ENCODE measurements around the gene PRKX. TPM values are rescaled to one million over a fixed set of nuclear protein-coding genes. Genes with fewer than 3 reads are reported as not detected.
"Not testable (repeated sequence)": the region's sequence is repeated elsewhere in the genome, so short reads cannot be mapped to it uniquely, and the experiment has no call there.

The PRKX gene
- total RNA-seq, 1 donor from 2014 or later, result 49.0 TPM

- FAIRE-seq, result no peak
- no peak for TF ChIP-seq CTCF (IDR thresholded peaks at IDR 0.05; ENCODE audit: insufficient read depth, low read length, severe bottlenecking)
Observed at GRCh38 chrX:3577551-3577950, 135.9 kb downstream of the PRKX start.

GRCh38 chrX:3576886-3577501 lies 136.5 kb downstream of the PRKX start:
- FAIRE-seq, result no peak
- Histone ChIP-seq H3K27me3 (ENCODE audit: control insufficient read depth, insufficient read depth, low read length) (no peaks in the 10 kb centered on the region), H3K4me3 (ENCODE audit: low read depth, low read length) (no peak overlapping the region), H3K36me3 (ENCODE audit: control insufficient read depth, insufficient read depth, low read length) (no peaks in the 10 kb centered on the region)
- no peak for TF ChIP-seq CTCF (IDR thresholded peaks at IDR 0.05; ENCODE audit: insufficient read depth, low read length, severe bottlenecking)
- DNase-seq (ENCODE audit: low read depth), result no peak

More at GRCh38 chrX:3577551-3577950, 135.9 kb downstream of the PRKX start:
- no peaks in the 10 kb centered on the region for H3K36me3 ChIP-seq (ENCODE audit: control insufficient read depth, insufficient read depth, low read length)
- no peak overlapping the region for H3K4me3 ChIP-seq (ENCODE audit: low read depth, low read length)
- no peak for DNase-seq (ENCODE audit: low read depth)
- no peaks in the 10 kb centered on the region for H3K27me3 ChIP-seq (ENCODE audit: control insufficient read depth, insufficient read depth, low read length)

GRCh38 chrX:3567686-3568085 lies 145.8 kb downstream of the PRKX start:
- Histone ChIP-seq H3K27me3 (ENCODE audit: control insufficient read depth, insufficient read depth, low read length) (no peaks in the 10 kb centered on the region), H3K36me3 (ENCODE audit: control insufficient read depth, insufficient read depth, low read length) (no peaks in the 10 kb centered on the region), H3K4me3 (ENCODE audit: low read depth, low read length) (no peak overlapping the region)
- DNase-seq (ENCODE audit: low read depth), result peak; percentile 27
- TF ChIP-seq CTCF (IDR thresholded peaks at IDR 0.05; ENCODE audit: insufficient read depth, low read length, severe bottlenecking), result no peak
- FAIRE-seq, result no peak

GRCh38 chrX:3563451-3563850 lies 150.0 kb downstream of the PRKX start:
- Histone ChIP-seq H3K4me3 (ENCODE audit: low read depth, low read length) (no peak overlapping the region), H3K36me3 (ENCODE audit: control insufficient read depth, insufficient read depth, low read length) (no peaks in the 10 kb centered on the region), H3K27me3 (ENCODE audit: control insufficient read depth, insufficient read depth, low read length) (no peaks in the 10 kb centered on the region)
- no peak for TF ChIP-seq CTCF (IDR thresholded peaks at IDR 0.05; ENCODE audit: insufficient read depth, low read length, severe bottlenecking)
- DNase-seq (ENCODE audit: low read depth), result no peak
- FAIRE-seq, result no peak

- FAIRE-seq; DNase-seq (ENCODE audit: low read depth); H3K4me3 ChIP-seq (ENCODE audit: low read depth, low read length); H3K36me3 ChIP-seq (ENCODE audit: control insufficient read depth, insufficient read depth, low read length); H3K27me3 ChIP-seq (ENCODE audit: control insufficient read depth, insufficient read depth, low read length): not testable (repeated sequence)
Observed at GRCh38 chrX:3560010-3560409, 153.4 kb downstream of the PRKX start.
